ENCODE results near the gene FANCC.
"Not testable (repeated sequence)": the region's sequence is repeated elsewhere in the genome, so short reads cannot be mapped to it uniquely, and the experiment has no call there.

Gene FANCC

DNA sequence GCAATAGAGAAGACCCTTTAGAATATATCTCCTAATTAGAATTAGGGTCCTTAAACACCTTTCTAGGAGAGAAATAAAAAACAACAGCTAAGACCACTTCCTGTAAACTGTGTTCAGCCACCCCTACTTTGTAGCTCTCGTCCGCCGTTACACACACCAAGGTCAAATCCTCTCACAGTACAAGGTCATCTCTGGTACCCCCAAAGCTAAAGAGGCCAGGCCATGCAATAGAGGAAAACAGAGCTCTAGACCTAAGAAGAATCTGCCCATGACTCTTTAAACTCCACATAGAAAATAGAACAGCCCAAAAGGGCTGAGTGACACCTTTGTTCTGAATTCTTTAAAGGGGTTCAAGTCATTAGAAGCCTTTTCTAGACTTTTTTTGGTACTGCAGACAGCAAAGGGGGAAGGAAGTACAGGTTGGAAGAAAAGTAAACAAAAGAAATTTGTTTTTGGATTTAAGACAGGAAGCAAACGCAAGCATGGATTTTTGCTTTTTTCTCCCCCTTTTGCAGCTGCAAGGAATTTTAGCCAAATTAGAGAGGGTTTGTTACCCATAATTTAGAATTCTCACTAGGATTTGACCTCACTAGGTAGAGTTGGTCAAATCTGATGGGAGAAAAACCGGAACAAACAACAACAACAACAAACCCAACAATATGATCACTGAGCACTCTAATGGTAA, 13.4 kb upstream of the FANCC start:
- no peak for DNase-seq (ENCODE audit: low read depth)
- no peak overlapping the region for H3K4me3 ChIP-seq (ENCODE audit: low read depth, low read length)
- TF ChIP-seq, protein P1, sequence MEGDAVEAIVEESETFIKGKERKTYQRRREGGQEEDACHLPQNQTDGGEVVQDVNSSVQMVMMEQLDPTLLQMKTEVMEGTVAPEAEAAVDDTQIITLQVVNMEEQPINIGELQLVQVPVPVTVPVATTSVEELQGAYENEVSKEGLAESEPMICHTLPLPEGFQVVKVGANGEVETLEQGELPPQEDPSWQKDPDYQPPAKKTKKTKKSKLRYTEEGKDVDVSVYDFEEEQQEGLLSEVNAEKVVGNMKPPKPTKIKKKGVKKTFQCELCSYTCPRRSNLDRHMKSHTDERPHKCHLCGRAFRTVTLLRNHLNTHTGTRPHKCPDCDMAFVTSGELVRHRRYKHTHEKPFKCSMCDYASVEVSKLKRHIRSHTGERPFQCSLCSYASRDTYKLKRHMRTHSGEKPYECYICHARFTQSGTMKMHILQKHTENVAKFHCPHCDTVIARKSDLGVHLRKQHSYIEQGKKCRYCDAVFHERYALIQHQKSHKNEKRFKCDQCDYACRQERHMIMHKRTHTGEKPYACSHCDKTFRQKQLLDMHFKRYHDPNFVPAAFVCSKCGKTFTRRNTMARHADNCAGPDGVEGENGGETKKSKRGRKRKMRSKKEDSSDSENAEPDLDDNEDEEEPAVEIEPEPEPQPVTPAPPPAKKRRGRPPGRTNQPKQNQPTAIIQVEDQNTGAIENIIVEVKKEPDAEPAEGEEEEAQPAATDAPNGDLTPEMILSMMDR (IDR thresholded peaks at IDR 0.05; ENCODE audit: low read depth, low read length, missing control alignments) = no peak

DNA sequence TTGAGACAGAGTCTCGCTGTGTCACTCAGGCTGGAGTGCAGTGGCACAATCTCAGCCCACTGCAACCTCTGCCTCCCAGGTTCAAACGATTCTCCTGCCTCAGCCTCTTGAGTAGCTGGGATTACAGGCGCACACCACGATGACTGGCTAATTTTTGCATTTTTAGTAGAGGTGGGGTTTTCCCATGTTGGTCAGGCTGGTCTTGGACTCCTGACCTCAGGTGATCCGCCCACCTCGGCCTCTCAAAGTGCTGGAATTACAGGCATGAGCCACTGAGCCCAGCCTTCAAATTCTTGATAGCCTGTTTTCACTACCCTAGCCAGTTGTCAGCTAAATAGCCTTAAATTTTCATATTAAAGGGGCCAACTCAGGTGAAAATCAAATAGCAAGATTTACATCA, 11.6 kb upstream of the FANCC start:
- DNase-seq (ENCODE audit: low read depth); H3K4me3 ChIP-seq (ENCODE audit: low read depth, low read length): not testable (repeated sequence)

DNA sequence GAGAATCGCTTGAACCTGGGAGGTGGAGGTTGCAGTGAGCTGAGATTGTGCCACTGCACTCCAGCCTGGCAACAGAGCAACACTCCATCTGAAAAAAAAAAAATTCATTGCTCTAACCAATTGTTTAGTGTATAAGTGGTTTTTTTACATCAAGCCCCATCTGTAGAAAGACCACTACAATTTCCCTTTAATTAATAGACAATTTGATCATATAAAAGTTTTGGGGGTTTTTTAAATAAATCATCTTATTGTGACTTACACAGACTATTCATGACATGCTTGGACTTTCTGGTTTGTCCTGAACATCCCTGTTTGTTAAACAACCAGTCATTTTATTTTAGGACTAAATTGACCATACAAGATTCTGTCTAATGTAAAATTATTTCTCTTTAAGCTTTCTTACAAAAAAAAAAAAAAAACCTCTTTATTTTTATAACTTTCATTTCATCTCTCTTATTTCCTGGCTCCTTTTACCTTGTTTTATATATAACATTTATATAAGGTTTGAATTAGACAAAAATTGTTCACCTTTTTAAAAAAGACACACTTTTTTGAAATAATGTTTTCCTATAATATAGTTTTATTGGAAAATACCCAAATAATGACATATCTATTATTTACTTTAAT, 9.8 kb upstream of the FANCC start:
- DNase-seq (ENCODE audit: low read depth) = no peak
- H3K4me3 ChIP-seq (ENCODE audit: low read depth, low read length) = no peak overlapping the region
- TF ChIP-seq, protein P1 (IDR thresholded peaks at IDR 0.05; ENCODE audit: low read depth, low read length, missing control alignments) = no peak

DNA sequence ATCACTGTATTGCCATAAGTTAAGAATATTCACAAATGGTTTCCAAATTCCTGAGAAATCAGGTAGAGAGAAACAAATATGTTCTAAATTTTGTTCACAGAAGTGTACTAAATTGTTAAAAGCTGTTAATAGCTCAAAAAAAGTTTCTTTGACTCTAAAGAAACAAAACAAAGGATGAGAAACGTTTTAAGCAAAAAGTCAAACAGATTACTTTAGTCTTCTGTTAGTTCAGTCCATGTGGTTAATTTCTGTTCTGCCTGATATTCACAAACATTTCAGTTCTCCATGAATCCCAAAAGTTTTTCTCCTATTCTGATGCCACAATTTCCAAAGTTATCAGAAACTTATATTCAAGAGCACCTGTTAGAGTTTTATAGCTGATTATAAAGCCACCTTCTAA, 7.7 kb upstream of the FANCC start:
- TF ChIP-seq, protein P1 (IDR thresholded peaks at IDR 0.05; ENCODE audit: low read depth, low read length, missing control alignments) = no peak
- H3K4me3 ChIP-seq (ENCODE audit: low read depth, low read length) = no peak overlapping the region
- DNase-seq (ENCODE audit: low read depth) = no peak

DNA sequence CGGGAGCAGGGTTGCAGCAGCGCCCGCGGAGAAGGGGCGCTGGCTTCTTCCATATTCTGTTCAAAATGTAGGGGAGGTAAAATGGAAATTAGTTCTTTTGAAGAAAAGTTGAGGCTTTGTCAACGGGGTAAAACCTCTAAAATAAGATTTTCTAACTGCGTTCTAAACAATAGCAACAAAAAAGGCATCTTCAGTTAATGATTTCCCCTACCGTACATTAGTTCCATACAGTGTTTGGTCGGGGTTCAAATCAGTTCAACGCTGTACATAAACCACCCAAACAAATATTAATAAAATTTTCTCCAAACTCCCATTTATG, 343 bp upstream of the FANCC start:
- TF ChIP-seq, protein P1 (IDR thresholded peaks at IDR 0.05; ENCODE audit: low read depth, low read length, missing control alignments) = no peak

DNA sequence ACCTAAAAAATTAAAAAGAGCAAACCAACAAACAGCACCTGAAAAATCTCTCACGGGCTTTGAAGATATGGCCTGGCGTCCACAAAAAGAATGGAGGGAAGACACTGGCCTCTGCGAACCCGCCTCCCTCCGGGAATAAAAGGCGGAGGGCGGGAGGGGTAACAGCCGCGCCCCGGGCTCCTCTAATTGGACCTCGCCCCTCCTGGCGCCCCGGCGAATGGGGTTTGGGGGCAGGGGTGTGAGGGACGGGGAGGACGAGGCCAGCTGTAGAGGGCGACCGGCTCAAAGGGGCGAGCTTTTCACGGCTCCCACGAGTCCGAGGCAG, 753 bp downstream of the FANCC start:
- TF ChIP-seq, protein P1 (IDR thresholded peaks at IDR 0.05; ENCODE audit: low read depth, low read length, missing control alignments) = no peak
- no peak for DNase-seq (ENCODE audit: low read depth)

More for the DNA sequence above, 343 bp upstream of the FANCC start:
- no peak for DNase-seq (ENCODE audit: low read depth)
- H3K4me3 ChIP-seq (ENCODE audit: low read depth, low read length) = peak overlapping the region; percentile 96

DNA sequence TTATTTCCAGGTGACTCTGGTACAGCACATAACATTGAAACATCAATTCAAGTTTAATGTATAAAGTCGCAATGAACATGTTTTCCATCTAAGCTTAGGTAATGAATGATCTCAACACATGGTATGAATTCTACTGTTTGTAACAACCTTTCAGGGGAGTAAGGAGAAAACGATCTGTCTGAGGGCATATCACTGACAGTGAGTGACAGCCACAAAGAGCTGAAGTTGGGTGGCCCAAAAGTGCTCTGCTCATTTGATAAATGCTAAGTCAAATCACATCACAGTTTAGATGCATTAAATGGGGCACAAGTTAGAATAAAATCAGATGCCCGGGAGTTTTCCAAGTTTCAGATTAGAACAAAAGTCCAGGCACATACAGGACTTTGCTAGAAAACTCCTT, 1.2 kb downstream of the FANCC start:
- no peak for DNase-seq (ENCODE audit: low read depth)
- H3K4me3 ChIP-seq (ENCODE audit: low read depth, low read length) = peak overlapping the region; percentile 96
- TF ChIP-seq, protein P1 (IDR thresholded peaks at IDR 0.05; ENCODE audit: low read depth, low read length, missing control alignments) = no peak

More for the DNA sequence above, 753 bp downstream of the FANCC start:
- H3K4me3 ChIP-seq (ENCODE audit: low read depth, low read length) = peak overlapping the region; percentile 96

All from GM12864 (cell line).